ENCODE measurements around the gene POP7.

DNA sequence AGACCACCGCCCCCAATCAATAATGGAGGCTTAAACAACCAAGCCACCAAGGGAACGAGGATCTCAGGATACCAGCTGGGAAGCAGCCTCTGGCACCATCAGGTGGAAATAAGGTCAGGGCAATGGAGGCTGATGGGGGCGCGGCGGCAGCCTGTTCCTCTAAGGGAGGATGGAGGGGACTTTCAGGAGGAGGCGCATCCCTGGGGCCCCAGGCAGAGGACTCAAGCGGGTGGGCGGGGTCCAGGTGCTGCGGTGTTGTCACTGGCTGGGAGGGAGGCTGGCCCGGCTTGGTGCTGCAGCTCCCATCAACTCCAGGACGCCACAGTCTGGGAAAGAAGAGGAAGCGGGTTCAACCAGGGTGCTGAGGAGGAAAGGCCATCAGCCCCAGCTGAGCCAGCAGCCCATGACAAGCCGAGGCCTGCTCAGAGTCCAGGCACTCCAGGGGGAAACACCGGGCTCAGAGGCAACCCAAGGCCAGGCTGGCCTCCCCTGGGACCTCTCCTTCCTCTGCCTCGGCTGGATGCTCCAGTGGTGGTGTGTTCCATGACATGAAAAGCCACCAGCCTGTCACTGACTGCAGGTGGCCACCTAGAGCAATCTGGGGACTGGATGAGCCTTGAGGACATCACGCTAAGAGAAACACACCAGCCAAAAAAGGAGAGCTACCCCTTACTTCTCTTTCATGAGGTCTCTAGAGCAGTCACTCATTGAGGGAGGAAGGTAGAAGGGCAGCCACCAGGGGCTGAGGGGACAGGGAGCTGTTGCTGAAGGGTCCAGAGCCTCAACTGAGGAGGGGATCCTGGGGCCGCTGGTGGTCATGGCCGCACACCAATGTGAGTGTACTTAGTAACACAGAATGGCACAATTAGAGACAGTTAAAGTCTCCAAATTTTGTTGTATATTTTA is 16.4 kb upstream of the POP7 start:
- TF ChIP-seq, protein P1, sequence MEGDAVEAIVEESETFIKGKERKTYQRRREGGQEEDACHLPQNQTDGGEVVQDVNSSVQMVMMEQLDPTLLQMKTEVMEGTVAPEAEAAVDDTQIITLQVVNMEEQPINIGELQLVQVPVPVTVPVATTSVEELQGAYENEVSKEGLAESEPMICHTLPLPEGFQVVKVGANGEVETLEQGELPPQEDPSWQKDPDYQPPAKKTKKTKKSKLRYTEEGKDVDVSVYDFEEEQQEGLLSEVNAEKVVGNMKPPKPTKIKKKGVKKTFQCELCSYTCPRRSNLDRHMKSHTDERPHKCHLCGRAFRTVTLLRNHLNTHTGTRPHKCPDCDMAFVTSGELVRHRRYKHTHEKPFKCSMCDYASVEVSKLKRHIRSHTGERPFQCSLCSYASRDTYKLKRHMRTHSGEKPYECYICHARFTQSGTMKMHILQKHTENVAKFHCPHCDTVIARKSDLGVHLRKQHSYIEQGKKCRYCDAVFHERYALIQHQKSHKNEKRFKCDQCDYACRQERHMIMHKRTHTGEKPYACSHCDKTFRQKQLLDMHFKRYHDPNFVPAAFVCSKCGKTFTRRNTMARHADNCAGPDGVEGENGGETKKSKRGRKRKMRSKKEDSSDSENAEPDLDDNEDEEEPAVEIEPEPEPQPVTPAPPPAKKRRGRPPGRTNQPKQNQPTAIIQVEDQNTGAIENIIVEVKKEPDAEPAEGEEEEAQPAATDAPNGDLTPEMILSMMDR (IDR thresholded peaks at IDR 0.05): no peak
- TF ChIP-seq ZFX (IDR thresholded peaks at IDR 0.05; ENCODE audit: borderline replicate concordance): no peak
